ENCODE results near the gene TUBB.

GRCh38 chr6:30682143-30683117 lies 37.7 kb upstream of the TUBB start:
- TF ChIP-seq EP300 (IDR thresholded peaks at IDR 0.05; ENCODE audit: borderline replicate concordance in 1 of 2, low read depth in 2 of 2, low read length in 2 of 2) (no peak), POLR2AphosphoS5 (IDR thresholded peaks at IDR 0.05; ENCODE audit: low read depth, low read length) (no peak), EZH2 (IDR thresholded peaks at IDR 0.05; ENCODE audit: low read depth, low read length, severe bottlenecking) (no peak)
